Nasal cavity respiratory epithelium epithelial cell of viscerocranial mucosa (primary cell): Measurements from ENCODE around the gene OR2M7. TPM values are rescaled to one million over a fixed set of nuclear protein-coding genes. Genes with fewer than 3 reads are reported as not detected.

ENCODE experiments used
- total RNA-seq: library from RNA; depleted of rRNA; stranded (reverse); fragments of >200 nt; gene quantifications from 2 replicates; pipeline ENCODE4 v1.2.3, GENCODE V29; 2014

OR2M7 gene
- total RNA-seq: not detected in 2 replicates

GRCh38 chr1:248324468-248324867, at the start of gene OR2M7:
TSS of gene OR2M7 (minus strand) at chr1:248324568. CDS start at chr1:248324568, 0 bp downstream.

GRCh38 chr1:248361121-248361715, 36.9 kb upstream of the OR2M7 start, which contains the start of gene OR2T4:
TSS of gene OR2T4 (plus strand) at chr1:248361665. CDS start at chr1:248361665, 0 bp downstream.

GRCh38 chr1:248348475-248348874, 24.1 kb upstream of the OR2M7 start, which contains the start of gene OR14C36:
TSS of gene OR14C36 (plus strand) at chr1:248348775. CDS start at chr1:248348775, 0 bp downstream.

GRCh38 chr1:248303324-248303723, 21.0 kb downstream of the OR2M7 start, which contains the start of gene OR2T12:
TSS of gene OR2T12 (minus strand) at chr1:248303424. CDS start at chr1:248295578, 7,846 bp downstream.

GRCh38 chr1:248277876-248278275, 46.5 kb downstream of the OR2M7 start, which contains the start of gene OR2T33:
TSS of gene OR2T33 (minus strand) at chr1:248277976. CDS start at chr1:248273814, 4,162 bp downstream.

Other genes with a start within 250 kb of the OR2M7 start
- not detected in 2 replicates for gene OR2L13, start 229.4 kb downstream of the OR2M7 start, total RNA-seq
- not detected in 2 replicates for gene OR2M5, start 179.4 kb downstream of the OR2M7 start, total RNA-seq
- not detected in 2 replicates for gene OR2M2, start 149.7 kb downstream of the OR2M7 start, total RNA-seq
- not detected in 2 replicates for gene OR2M3, start 127.3 kb downstream of the OR2M7 start, total RNA-seq
- not detected in 2 replicates for gene OR2M4, start 93.2 kb downstream of the OR2M7 start, total RNA-seq
- gene OR2T33, start 46.6 kb downstream of the OR2M7 start, total RNA-seq: not detected in 2 replicates
- not detected in 2 replicates for gene OR2T12, start 21.1 kb downstream of the OR2M7 start, total RNA-seq
- not detected in 2 replicates for gene OR14C36, start 24.2 kb upstream of the OR2M7 start, total RNA-seq
- gene OR2T4, start 37.1 kb upstream of the OR2M7 start, total RNA-seq: not detected in 2 replicates
- gene OR2T6, start 51.2 kb upstream of the OR2M7 start, total RNA-seq: not detected in 2 replicates
- gene OR2T1, start 78.5 kb upstream of the OR2M7 start, total RNA-seq: not detected in 2 replicates
- not detected in 2 replicates for gene OR2T2, start 121.1 kb upstream of the OR2M7 start, total RNA-seq
- not detected in 2 replicates for gene OR2T3, start 148.8 kb upstream of the OR2M7 start, total RNA-seq
- gene OR2T5, start 164.0 kb upstream of the OR2M7 start, total RNA-seq: not detected in 2 replicates
- gene OR2G6, start 183.5 kb upstream of the OR2M7 start, total RNA-seq: not detected in 2 replicates
- gene OR2T29, start 238.2 kb upstream of the OR2M7 start, total RNA-seq: not detected in 2 replicates